Astrocyte of the spinal cord (primary cell): Measurements from ENCODE around the gene CDC26.

Source experiments
- DNase-seq: peaks from one replicate; pipeline ENCODE4 v3.0.0; 2011; ENCODE audit warnings: low read depth, low spot score
- H3K4me3 ChIP-seq: 2 replicates; pipeline ENCODE4 v1.5.1; 2011; ENCODE audit warnings: low read depth, mild to moderate bottlenecking, low read length, moderate library complexity
- in situ Hi-C: cut with HindIII; loops from 2 replicates; pipeline ENCODE4 v1.10.0; 2017; ENCODE audit warnings: low sequenced_read_pairs
- TF ChIP-seq, protein P1 (sequence below): IDR thresholded peaks from 2 replicates; pipeline ENCODE4 v1.5.1; 2012; ENCODE audit warnings: low read depth, mild to moderate bottlenecking, low read length, inconsistent platforms

CDC26 gene

DNA sequence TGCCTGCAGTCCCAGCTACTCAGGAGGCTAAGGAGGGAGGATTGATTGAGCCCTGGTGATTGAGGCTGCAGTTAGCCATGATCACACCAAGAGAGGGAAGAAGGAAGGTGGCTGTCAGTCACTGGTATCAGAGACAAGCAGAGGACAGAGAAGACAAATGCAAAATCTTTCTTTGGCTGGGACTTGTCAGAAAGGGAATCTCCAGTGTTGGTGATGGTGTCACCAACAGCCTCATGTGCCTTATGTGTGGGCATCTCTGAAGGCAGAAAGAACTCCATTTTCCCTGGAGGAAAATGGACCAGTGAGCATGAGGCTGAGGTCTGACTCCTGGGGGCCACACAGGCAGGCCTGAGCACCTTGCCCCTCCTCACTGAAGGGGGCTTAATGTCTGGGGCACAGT, 39.9 kb upstream of the CDC26 start:
- no peak for DNase-seq
- TF ChIP-seq, protein P1, sequence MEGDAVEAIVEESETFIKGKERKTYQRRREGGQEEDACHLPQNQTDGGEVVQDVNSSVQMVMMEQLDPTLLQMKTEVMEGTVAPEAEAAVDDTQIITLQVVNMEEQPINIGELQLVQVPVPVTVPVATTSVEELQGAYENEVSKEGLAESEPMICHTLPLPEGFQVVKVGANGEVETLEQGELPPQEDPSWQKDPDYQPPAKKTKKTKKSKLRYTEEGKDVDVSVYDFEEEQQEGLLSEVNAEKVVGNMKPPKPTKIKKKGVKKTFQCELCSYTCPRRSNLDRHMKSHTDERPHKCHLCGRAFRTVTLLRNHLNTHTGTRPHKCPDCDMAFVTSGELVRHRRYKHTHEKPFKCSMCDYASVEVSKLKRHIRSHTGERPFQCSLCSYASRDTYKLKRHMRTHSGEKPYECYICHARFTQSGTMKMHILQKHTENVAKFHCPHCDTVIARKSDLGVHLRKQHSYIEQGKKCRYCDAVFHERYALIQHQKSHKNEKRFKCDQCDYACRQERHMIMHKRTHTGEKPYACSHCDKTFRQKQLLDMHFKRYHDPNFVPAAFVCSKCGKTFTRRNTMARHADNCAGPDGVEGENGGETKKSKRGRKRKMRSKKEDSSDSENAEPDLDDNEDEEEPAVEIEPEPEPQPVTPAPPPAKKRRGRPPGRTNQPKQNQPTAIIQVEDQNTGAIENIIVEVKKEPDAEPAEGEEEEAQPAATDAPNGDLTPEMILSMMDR: no peak
- in situ Hi-C loops: no loop called here
- H3K4me3 ChIP-seq: no peak overlapping the region

DNA sequence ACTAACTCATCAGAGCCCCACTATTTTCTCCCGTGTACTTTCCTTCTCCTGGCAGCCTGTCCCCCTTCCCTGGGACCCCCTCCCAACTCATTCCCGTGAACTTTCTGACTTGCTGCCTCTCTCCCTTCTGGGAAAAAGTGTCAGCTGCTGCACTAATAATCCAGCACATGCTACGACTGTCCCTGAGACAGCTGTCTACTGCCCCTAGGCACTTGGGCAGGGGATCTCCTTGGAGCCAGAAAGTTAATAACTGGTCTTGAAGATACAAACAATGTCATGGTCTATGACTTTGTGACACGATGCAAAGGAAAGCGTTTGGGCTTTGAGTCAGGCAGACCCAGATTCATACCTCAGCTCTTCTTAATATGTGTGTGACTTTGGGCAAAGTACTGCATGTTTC, 37.9 kb upstream of the CDC26 start:
- H3K4me3 ChIP-seq: no peak overlapping the region
- in situ Hi-C loops: no loop called here
- no peak for DNase-seq
- TF ChIP-seq, protein P1: no peak

DNA sequence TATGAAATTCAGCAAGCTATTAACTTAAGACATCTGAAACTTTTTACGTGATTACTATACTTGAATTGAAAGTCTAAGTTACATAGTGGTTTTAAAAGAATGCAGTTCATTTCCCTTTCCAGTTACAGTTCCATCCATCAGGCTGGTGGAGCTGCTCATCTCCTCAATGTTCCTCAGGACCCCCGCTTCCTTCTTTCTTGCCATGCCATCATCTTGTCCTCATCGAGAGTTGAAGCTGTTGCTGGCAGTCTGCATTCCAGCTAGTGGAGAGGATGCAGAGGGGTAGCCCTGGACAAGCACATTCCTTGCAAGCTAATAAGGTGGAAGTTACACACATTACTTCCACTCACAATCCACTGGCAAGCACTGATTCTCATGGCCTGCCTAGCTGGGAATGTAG, 36.6 kb upstream of the CDC26 start:
- TF ChIP-seq, protein P1: no peak
- no peak for DNase-seq
- in situ Hi-C loops: no loop called here
- H3K4me3 ChIP-seq: no peak overlapping the region

DNA sequence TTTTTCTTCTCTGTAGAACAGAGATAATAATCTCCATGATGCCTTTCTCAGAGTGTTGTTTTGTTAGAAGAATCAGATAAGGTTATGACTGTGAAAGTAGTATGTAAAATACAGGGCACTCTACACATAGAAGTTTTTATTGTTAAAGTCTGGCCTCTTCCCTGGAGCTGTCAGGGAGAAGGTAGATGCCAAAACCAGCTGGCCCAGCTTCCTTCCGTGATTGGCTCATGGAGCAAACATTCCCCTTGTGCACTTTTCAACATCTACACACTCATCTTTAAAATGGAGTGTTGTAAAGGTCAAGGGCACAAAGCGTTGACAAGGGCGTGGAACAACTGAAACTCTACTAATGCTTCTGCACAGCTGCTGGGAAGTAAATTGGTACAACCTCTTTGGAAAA, 35.2 kb upstream of the CDC26 start:
- no peak for DNase-seq
- TF ChIP-seq, protein P1: no peak
- in situ Hi-C loops: no loop called here
- H3K4me3 ChIP-seq: no peak overlapping the region

DNA sequence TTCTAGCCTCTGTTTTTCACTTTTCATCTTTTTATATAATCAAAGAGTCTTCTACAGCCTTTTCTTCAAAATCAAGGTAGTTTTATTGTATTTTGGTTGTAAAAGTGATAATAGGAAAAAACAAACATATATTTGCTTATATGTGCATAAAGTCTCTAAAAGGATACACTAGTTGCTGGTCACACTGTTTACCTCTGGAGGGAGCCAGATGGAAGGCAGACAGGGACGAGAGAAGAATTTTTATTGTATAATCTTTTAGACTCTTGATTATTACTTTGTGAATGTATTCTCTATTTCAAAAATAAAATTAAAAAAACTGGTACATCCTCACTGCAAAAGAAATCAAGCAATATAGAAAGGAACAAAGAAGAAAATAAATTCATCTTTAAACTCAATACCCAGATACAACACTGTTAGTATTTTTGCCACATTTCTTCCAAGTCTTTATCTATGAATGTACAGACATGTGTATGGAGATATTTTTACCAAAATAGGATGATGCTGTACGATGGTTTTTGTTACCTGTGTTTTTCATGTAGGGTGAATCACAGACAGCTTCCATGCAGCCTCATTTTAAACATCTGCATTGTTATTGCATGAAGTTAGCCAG, 33.9 kb upstream of the CDC26 start:
- H3K4me3 ChIP-seq: no peak overlapping the region
- TF ChIP-seq, protein P1: peak; percentile 84
- peak; percentile 49 for DNase-seq
- in situ Hi-C loops: no loop called here

DNA sequence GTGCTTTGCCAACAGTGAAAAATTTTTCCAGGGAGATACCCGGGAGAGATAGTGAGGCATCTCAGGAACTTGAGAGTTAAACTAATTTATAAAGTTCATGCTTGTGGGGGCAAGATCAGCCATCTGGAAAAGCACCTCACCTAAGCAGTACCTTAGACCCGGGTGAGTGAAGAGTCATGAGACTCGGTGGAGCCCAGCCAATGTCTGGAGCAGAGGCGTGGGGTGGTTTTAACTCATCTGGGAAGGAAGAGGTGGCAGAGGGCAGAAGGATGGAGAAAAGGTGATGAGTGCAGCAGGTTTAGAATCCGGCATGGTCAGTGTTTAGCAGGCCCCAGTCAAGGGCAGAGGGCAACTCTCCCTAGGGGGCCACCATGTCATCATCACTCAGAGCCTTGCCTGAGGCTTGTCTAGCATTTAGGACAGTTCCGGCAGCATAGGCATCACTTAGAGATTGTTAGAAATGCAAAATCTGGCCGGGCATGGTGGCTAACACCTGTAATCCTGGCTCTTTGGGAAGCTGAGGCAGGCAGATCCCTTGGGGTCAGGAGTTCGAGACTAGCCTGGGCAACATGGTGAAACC, 32.1 kb upstream of the CDC26 start:
- H3K4me3 ChIP-seq: no peak overlapping the region
- TF ChIP-seq, protein P1: no peak
- in situ Hi-C loops: no loop called here
- no peak for DNase-seq
